HL-60/S4 (cell line): ENCODE results near the gene CCDC6.
"Not testable (repeated sequence)": the region's sequence is repeated elsewhere in the genome, so short reads cannot be mapped to it uniquely, and the experiment has no call there.

Source experiments
- in situ Hi-C: fragments of 300-500 bp; cut with MboI; formaldehyde crosslinking; loops from 2 replicates; pipeline ENCODE4 v1.14.3; 2022; ENCODE audit warnings: low sequenced_read_pairs

The CCDC6 gene

DNA sequence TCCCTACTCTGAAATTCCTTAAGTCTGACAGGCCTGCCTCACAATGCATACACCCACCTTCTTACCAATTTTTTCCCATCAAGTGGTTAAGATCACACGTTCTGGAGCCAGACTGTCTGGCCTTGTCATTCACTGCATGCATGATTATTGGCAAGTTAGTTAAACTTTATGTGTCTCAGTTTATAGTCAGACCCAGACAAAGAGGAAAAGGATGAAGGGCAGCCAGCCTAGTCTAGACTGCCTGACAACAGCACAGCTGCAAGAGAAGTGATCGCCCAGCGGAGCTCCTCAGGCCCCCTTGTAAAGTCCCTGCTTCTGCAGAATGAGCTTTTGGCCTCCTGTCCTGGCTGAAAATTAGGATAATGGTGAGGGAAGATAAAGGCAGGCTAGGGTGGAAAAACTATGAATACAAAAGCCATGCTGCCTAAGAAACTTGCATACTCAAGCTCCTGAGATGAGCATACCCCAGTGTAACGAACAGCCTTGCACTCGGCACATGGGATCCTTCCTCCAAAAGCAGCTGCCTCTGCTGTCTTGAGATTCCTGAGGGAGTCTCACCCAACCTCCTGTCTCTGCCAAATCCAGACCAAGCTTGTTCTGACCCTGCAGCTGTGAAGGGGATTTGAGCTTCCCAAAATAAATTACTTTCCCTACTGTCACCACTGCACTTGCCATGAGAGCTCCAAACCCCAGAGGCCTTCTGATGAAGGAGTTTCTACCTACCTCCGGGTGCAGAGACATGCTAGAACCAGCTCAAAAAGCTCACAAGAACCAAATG lies 126.4 kb downstream of the CCDC6 start:
- in situ Hi-C loops, result no loop called here

DNA sequence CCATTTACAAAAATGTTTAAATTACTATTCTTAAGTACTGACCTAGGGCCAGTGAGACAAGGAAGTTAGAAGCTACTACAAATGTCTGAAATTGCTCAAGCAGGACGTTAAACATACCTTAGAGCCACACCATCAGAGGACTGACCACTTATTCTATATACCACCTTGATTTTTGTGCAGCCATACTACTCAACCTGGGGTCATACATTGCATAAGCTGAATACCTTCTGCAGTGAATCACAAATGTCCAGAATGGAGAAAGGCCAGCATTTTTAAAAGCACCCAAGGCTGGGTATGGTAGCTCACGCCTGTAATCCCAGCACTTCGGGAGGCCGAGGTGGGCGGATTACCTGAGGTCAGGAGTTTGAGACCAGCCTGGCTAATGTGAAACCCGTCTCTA lies 131.9 kb downstream of the CCDC6 start:
- in situ Hi-C loops, result no loop called here

DNA sequence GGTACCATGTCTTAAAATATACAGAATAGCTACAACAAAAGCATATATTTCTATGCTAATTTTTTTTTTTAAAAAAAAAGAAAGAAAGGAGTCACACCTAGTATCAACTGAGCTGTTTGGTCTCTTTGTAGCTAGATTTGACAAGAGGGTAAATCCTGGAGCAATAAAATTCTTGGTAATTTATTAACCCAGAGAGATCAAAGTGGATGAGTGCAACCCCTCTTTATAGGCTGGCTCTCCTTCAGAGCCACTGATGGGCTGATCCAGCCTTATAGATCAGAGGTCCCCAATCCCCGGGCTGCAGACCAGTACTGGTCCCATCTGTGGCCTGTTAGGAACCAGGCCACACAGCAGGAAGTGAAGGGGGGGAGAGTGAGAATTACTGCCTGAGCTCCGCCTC lies 133.3 kb downstream of the CCDC6 start:
- in situ Hi-C loops, result no loop called here

DNA sequence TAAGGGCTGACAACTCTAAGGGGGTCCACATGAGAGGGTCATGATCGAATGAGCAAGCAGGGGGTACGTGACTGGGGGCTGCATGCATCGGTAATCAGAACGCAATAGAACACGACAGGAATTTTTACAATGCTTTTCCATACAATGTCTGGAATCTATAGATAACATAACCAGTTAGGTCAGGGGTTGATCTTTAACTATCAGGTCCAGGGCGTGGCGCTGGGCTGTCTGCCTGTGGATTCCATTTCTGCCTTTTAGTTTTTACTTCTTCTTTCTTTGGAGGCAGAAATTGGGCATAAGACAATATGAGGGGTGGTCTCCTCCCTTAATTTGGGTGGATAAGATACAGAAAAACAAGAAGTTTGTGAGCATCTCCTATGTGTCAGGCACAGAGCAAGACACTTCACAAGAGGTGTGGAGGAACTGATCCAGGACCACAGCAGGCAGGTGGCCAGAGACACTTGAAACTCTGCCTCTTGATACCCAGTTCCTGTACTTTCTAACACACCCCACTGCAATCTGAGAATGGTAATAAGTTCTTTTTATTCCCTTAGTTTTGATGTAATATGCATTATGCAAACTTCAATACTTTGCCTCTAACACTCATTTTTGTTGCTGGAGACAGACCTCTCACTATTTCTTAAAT lies 135.1 kb downstream of the CCDC6 start:
- in situ Hi-C loops, result no loop called here

DNA sequence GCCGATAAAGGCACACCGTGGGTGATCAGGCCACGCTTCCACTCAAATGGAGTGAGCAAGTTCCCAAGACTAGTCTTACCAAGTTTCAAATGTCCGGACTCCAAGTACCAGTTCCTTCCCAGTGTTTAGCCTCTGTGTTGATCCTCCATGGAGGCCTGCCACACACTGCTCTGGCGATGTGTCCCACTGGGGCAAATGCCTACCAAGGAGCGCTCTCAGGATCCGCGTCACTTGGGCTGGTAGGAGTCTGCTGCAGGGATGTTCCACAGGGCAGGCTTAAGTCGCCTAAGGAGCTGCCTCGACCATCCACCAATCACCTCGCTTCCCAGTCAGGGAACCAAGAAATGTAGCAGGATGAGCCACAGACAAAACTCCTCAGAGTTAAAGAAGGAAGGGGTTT lies 135.7 kb downstream of the CCDC6 start:
- in situ Hi-C loops, result no loop called here

DNA sequence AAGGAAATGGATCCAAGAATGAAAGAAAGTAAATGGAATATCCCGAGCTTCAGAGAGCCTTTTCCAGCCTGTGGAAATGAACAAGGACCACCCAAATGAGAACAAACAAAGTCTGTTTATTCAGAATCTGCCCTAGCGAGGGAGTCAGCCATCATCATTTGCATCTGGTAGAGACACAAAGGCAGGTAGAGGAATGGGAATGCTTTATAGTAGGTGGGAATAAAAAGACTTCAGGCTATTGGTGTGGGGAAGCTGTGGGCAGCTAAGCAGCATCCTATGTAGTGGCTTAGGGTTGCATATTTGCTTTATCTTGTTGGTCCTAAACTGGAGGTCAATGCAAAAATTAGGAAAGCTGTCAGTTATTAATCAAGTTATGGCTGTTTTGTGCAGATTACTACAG lies 143.9 kb downstream of the CCDC6 start:
- in situ Hi-C loops, result no loop called here

DNA sequence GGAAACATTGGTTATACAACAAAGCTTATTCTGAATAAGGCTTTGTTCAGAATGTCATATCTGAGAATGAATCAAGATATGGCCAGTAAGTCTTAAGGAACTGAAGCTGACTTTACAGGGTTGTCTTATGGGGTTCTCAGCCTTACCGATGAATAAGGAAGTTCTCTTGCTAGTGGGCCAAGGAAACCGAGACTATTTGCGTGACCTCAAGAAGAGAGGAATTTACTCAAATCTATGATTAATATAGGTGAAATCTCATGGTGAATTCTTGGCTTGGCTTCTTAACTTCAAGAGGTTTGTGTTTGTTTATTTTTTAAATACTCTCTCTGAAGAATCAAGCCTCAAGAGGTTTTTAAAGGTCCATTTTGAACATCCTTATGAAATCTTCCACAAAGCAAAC lies 148.4 kb downstream of the CCDC6 start:
- in situ Hi-C loops, result no loop called here

DNA sequence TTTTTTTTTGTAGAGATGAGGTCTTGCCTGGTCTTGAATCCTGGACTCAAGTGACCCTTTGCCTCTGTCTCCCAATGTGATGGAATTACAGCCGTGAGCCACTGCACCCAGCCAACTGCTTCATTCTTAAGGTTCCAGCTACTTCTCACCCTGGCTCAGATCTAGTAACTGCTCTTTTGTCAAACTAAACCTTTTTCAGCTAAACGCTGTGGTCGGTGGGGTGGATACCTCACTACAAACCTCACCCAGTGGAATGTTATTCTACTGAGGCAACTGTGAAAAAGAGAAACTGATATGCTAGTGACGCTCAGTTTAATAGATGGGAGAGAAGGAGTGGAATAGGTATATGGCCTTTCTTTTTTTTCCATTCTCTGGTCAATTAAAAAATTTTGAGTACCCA lies 151.4 kb downstream of the CCDC6 start:
- in situ Hi-C loops, result no loop called here

DNA sequence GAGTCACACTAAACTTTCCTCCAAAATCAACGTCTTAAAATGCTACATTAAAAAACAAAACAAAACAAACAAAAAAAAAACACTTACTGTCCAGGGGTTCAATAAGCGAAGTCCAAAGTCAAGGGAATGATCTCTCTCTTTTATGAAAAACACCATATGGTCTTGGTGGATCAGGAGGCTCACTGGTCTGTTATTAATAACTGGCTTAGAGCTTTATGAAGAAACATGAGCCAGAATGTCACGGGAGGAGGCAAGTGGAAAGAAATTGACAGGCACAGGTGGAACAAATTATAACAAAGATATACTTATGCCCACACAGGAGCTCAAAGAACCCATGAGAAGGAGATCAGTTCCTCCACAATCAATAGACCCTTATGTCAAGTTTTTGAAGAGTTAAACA lies 153.1 kb downstream of the CCDC6 start, which contains the start of gene MRLN:
Gene MRLN, minus strand, starts transcription at position 189 of the 400 bp plus-strand sequence.
- in situ Hi-C loops, result no loop called here

DNA sequence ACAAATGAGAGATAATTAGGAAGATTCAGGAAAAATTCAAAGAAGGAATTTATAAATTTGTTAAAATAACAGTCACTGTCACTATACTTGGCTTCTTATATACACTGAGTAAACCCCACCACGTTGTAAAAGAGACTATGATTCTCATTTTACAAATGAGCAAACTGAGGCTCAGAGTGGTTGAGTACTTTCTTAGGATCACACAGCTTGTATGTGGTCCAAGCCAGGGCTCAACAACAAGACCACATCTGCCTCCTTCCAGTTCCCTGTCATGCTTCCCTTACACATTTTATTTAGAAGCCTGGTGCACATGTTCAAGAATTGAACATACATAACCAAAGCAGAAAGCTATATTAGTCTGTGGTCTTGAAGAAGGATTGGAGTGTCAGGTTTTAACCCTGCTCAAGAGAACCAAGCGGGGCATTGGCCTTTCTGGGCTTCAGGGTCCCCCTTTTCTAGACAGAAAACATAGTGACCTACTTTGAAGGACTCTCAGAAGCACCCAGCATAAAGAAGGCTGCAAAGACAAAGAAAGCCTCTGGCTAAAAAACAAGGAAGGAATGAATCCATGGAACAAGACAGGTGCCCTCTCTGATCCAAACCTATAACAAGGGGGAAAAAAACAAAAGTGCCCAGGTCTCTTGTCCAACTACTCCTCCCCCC lies 153.9 kb downstream of the CCDC6 start:
- in situ Hi-C loops, result no loop called here

DNA sequence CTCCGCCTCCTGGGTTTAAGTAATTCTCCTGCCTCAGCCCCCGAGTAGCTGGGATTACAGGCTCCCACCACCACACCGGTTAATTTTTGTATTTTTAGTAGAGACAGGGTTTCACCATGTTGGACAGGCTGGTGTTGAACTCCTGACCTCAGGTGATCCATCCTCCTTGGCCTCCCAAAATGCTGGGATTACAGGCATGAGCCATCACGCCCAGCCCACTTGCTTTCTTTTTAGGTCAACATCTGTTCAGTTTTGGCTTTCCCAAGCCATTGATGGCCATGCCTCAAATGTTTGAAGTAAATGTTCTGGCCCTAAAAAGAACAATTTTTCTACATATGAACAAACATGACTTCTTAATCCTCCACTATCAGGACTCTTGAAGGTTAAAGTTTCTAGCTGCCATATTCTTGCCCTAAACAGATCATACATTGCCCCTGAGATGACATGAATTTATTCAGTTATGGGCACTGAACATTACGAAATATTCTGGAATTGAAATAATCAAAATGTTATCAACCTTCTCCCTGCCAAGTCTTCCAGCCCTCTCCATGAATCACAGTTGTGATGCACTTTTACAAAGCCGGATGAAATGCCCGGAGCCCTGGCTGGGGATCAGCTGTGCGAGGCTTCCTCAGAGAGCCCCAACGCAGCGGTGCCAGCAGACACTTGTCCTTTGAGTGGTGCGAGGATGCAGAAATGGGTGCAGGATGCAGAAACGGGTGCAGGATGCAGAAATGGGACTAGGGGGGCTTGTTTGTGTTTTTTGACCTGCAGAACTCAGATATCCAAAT lies 156.0 kb downstream of the CCDC6 start:
- in situ Hi-C loops, result no loop called here

DNA sequence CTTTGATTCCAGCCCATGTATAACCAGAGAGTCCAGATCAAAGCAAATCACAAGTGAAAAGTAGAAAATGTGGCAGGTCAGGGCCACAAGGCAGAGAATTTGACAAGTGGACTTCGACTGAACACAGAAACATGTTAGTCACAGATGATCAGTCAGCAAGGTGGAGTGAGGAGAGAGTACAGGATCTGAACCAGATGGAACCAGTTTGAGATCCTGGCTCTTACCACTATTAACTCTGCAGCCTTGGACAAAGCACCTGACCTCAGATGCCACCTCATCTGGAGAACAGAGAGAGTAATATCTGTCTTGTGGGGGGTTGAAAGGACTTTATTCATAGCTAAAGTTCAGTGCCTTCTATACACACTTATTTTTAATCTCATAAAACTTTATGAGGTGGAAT lies 157.5 kb downstream of the CCDC6 start:
- in situ Hi-C loops, result no loop called here

DNA sequence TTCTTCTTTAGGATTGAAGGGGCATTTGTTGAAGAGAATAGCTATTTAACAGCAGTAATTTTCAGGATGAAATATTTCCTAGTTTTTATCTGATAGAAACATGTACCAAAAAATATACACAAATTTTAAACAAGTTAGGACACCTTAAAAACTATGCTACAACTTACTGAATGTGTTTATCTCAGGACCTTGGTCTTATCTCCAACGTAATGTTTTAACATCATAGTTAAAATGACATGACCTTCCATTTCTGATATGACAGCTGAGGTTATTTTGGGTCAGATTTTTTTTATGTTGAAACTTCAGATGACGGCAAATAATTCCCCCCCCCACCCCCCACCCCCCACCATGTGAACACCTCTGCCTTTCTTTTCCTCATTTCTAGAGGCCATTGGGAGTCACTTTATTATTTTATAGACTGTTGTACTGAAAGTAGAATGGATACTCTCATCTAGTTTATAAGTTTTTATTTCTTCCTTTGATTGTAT lies 161.1 kb downstream of the CCDC6 start:
- in situ Hi-C loops, result no loop called here

DNA sequence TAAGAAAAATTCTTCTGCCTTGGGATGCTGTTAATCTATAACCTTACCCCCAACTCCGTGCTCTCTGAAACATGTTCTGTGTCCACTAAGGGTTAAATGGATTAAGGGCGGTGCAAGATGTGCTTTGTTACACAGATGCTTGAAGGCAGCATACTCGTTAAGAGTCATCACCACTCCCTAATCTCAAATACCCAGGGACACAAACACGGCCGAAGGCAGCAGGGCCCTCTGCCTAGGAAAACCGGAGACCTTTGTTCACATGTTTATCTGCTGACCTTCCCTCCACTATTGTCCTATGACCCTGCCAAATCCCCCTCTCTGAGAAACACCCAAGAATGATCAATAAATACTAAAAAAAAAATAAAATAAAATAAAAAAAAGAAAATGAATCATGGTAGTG lies 161.6 kb downstream of the CCDC6 start:
- in situ Hi-C loops, result not testable (repeated sequence)

DNA sequence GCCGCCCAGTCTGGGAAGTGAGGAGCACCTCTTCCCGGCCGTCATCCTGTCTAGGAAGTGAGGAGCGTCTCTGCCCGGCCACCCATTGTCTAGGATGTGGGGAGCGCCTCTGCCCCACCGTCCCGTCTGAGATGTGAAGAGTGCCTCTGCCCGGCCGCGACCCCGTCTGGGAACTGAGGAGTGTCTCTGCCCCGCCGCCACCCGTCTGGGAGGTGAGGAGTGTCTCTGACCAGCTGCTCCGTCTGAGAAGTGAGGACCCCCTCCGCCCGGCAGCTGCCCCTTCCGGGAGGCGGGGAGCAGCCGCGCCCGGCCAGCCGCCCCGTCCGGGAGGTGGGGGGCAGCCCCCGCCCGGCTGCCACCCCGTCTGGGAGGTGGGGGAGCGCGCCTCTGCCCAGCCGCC lies 162.2 kb downstream of the CCDC6 start:
- in situ Hi-C loops, result not testable (repeated sequence)

DNA sequence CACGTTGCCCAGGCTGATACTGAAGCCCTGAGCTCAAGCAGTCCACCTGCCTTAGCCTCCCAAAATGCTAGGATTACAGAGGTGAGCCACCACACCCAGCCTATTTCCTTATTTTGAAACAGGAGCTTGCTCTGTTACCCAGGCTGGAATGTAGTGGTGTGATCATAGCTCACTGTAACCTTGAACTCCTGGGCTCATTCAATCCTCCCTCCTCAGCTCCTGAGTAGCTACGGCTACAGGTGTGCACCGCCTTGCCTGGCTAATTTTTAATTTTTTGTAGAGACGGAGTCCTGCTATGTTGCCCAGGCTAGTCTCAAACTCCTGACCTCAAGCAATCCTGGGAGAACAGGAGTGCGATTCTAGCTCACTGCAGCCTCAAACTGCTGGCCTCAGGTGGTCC lies 164.8 kb downstream of the CCDC6 start:
- in situ Hi-C loops, result no loop called here

DNA sequence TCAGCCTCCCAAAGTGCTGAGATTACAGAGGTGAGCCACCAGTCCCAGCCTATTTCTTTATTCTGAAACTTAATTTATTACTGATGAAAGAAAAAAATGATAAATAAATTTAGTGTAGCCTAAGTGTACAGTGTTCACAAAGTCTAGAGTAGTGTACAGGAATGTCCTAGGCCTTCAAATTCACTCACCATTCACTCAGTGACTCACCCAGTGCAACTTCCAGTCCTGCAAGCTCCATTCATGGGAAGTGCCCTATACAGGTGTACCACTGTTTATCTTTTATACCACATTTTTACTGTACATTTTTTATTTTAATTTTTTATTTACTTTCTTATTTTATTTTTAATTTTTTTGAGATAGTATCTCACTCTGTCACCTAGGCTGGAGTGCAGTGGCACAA lies 165.3 kb downstream of the CCDC6 start:
- in situ Hi-C loops, result no loop called here
